ENCODE data around the gene ATP5F1A. TPM values are rescaled to one million over a fixed set of nuclear protein-coding genes. Genes with fewer than 3 reads are reported as not detected.
A peak's percentile ranks its signal among the peaks of the same experiment; 100 is the strongest.
"Not testable (repeated sequence)": the region's sequence is repeated elsewhere in the genome, so short reads cannot be mapped to it uniquely, and the experiment has no call there.

ATP5F1A gene
- total RNA-seq, 3 donors from 2014 or later = 357 to 408 (median 391) TPM

- H3K4me1 ChIP-seq = no peaks in the 10 kb centered on the region
- no peak overlapping the region for H3K4me3 ChIP-seq
- H3K27me3 ChIP-seq = no peaks in the 10 kb centered on the region
- intact Hi-C loops (cut with DNase I; ENCODE audit: low total_unique reads) = no loop called here
- no peak for DNase-seq (ENCODE audit: low spot score in 2 of 2)
- H3K27ac ChIP-seq = no peak overlapping the region
- no peaks in the 10 kb centered on the region for H3K36me3 ChIP-seq
- no peaks in the 10 kb centered on the region for H3K9me3 ChIP-seq
- TF ChIP-seq POLR2AphosphoS5 (IDR thresholded peaks at IDR 0.05) (no peak), POLR2A (IDR thresholded peaks at IDR 0.05) (no peak), CTCF (IDR thresholded peaks at IDR 0.05) (no peak)
Observed at GRCh38 chr18:46048641-46049040, 49.5 kb downstream of the ATP5F1A start.

- H3K27me3 ChIP-seq; intact Hi-C loops (cut with DNase I; ENCODE audit: low total_unique reads); H3K9me3 ChIP-seq; H3K4me1 ChIP-seq; H3K36me3 ChIP-seq; H3K27ac ChIP-seq; DNase-seq (ENCODE audit: low spot score in 2 of 2); H3K4me3 ChIP-seq: not testable (repeated sequence)
Observed at GRCh38 chr18:46047369-46047768, 50.7 kb downstream of the ATP5F1A start.

- Histone ChIP-seq H3K27ac (no peak overlapping the region), H3K36me3 (no peaks in the 10 kb centered on the region), H3K27me3 (no peaks in the 10 kb centered on the region), H3K4me1 (peaks cover 0 to 5% of the 10 kb centered on the region in 2 donors), H3K4me3 (no peak overlapping the region), H3K9me3 (no peaks in the 10 kb centered on the region)
- no peak for DNase-seq (ENCODE audit: low spot score in 2 of 2)
- TF ChIP-seq CTCF (IDR thresholded peaks at IDR 0.05) (no peak), POLR2AphosphoS5 (IDR thresholded peaks at IDR 0.05) (no peak), POLR2A (IDR thresholded peaks at IDR 0.05) (no peak)
- intact Hi-C loops (cut with DNase I; ENCODE audit: low total_unique reads) = no loop called here
Observed at GRCh38 chr18:46046688-46047087, 51.4 kb downstream of the ATP5F1A start.

GRCh38 chr18:46046126-46046525, 52.0 kb downstream of the ATP5F1A start:
- Histone ChIP-seq H3K4me3 (no peak overlapping the region), H3K4me1 (peaks cover 0 to 5% of the 10 kb centered on the region in 2 donors), H3K36me3 (no peaks in the 10 kb centered on the region), H3K9me3 (no peaks in the 10 kb centered on the region), H3K27ac (no peak overlapping the region), H3K27me3 (no peaks in the 10 kb centered on the region)
- DNase-seq (ENCODE audit: low spot score in 2 of 2) = no peak
- TF ChIP-seq CTCF (IDR thresholded peaks at IDR 0.05) (no peak), POLR2A (IDR thresholded peaks at IDR 0.05) (no peak), POLR2AphosphoS5 (IDR thresholded peaks at IDR 0.05) (no peak)
- intact Hi-C loops (cut with DNase I; ENCODE audit: low total_unique reads) = no loop called here

GRCh38 chr18:46042571-46043123, 55.4 kb downstream of the ATP5F1A start:
- H3K36me3 ChIP-seq = no peaks in the 10 kb centered on the region
- intact Hi-C loops (cut with DNase I; ENCODE audit: low total_unique reads) = no loop called here
- peaks cover 0 to 5% of the 10 kb centered on the region in 2 donors for H3K4me1 ChIP-seq
- no peaks in the 10 kb centered on the region for H3K27me3 ChIP-seq
- H3K9me3 ChIP-seq = no peaks in the 10 kb centered on the region
- peak in 1 of 3 donors; percentile 6 for TF ChIP-seq POLR2AphosphoS5 (IDR thresholded peaks at IDR 0.05)
- no peak for TF ChIP-seq POLR2A (IDR thresholded peaks at IDR 0.05)
- peak overlapping the region in 1 of 2 donors; percentile 70 for H3K27ac ChIP-seq
- DNase-seq (ENCODE audit: low spot score in 2 of 2) = peak in 1 of 2 donors; percentile 65
- no peak overlapping the region for H3K4me3 ChIP-seq

GRCh38 chr18:46040747-46041104, 57.4 kb downstream of the ATP5F1A start:
- H3K27me3 ChIP-seq = no peaks in the 10 kb centered on the region
- H3K4me3 ChIP-seq = no peak overlapping the region
- H3K27ac ChIP-seq = peak overlapping the region; percentile 70 to 72
- intact Hi-C loops (cut with DNase I; ENCODE audit: low total_unique reads) = no loop called here
- no peaks in the 10 kb centered on the region for H3K9me3 ChIP-seq
- H3K4me1 ChIP-seq = peaks cover 0 to 5% of the 10 kb centered on the region in 2 donors
- TF ChIP-seq POLR2A (IDR thresholded peaks at IDR 0.05) (no peak), CTCF (IDR thresholded peaks at IDR 0.05) (no peak), POLR2AphosphoS5 (IDR thresholded peaks at IDR 0.05) (no peak)
- no peak for DNase-seq (ENCODE audit: low spot score in 2 of 2)
- no peaks in the 10 kb centered on the region for H3K36me3 ChIP-seq

Data from breast epithelium (tissue), 4 donors.